ENCODE measurements around the gene SRRM1.

- no peak for TF ChIP-seq POLR2A (IDR thresholded peaks at IDR 0.05)
- TF ChIP-seq CTCF (IDR thresholded peaks at IDR 0.05) = no peak
- no peak for TF ChIP-seq POLR2AphosphoS5 (IDR thresholded peaks at IDR 0.05)
- TF ChIP-seq EP300 (IDR thresholded peaks at IDR 0.05) = no peak
Observed at GRCh38 chr1:24605534-24606295, 37.4 kb upstream of the SRRM1 start.
